HG03354 (cell line): ENCODE data around the gene LUC7L2.
"Not testable (repeated sequence)": the region's sequence is repeated elsewhere in the genome, so short reads cannot be mapped to it uniquely, and the experiment has no call there.

Source experiments
- ATAC-seq: cut with Tn5 transposase; IDR thresholded peaks from one replicate; pipeline ENCODE4 v1.9.1; 2021; ENCODE audit warnings: mild to moderate bottlenecking; ENCODE audit not compliant: unreplicated experiment, poor library complexity, severe bottlenecking

Gene LUC7L2

GRCh38 chr7:139393621-139394211 lies 34.0 kb downstream of the LUC7L2 start:
- ATAC-seq, result no peak

GRCh38 chr7:139394540-139394939 lies 34.8 kb downstream of the LUC7L2 start:
- no peak for ATAC-seq

- no peak for ATAC-seq
Measured at GRCh38 chr7:139396323-139396951, 36.7 kb downstream of the LUC7L2 start.

GRCh38 chr7:139397192-139397591 lies 37.5 kb downstream of the LUC7L2 start:
- ATAC-seq, result no peak

- ATAC-seq, result no peak
Measured at GRCh38 chr7:139403601-139404000, 43.9 kb downstream of the LUC7L2 start.

- no peak for ATAC-seq
Measured at GRCh38 chr7:139407555-139407954, 47.9 kb downstream of the LUC7L2 start.

GRCh38 chr7:139414743-139415402 lies 55.2 kb downstream of the LUC7L2 start:
- ATAC-seq, result not testable (repeated sequence)

GRCh38 chr7:139416405-139416804 lies 56.7 kb downstream of the LUC7L2 start:
- ATAC-seq, result no peak

- ATAC-seq, result no peak
Measured at GRCh38 chr7:139417478-139417877, 57.8 kb downstream of the LUC7L2 start.

- ATAC-seq, result no peak
Measured at GRCh38 chr7:139421123-139421522, 61.4 kb downstream of the LUC7L2 start.

- no peak for ATAC-seq
Measured at GRCh38 chr7:139422126-139422525, 62.4 kb downstream of the LUC7L2 start.

GRCh38 chr7:139423091-139423490 lies 63.4 kb downstream of the LUC7L2 start:
- ATAC-seq, result no peak

GRCh38 chr7:139424004-139424403 lies 64.3 kb downstream of the LUC7L2 start:
- ATAC-seq, result no peak

- not testable (repeated sequence) for ATAC-seq
Measured at GRCh38 chr7:139425701-139426100, 66.0 kb downstream of the LUC7L2 start.

- ATAC-seq, result no peak
Measured at GRCh38 chr7:139426258-139427028, 66.7 kb downstream of the LUC7L2 start.

GRCh38 chr7:139427029-139427420 lies 67.3 kb downstream of the LUC7L2 start:
- no peak for ATAC-seq

GRCh38 chr7:139427788-139428187 lies 68.1 kb downstream of the LUC7L2 start:
- ATAC-seq, result no peak

- not testable (repeated sequence) for ATAC-seq
Measured at GRCh38 chr7:139429735-139430134, 70.0 kb downstream of the LUC7L2 start.

GRCh38 chr7:139430443-139430842 lies 70.7 kb downstream of the LUC7L2 start:
- no peak for ATAC-seq

- no peak for ATAC-seq
Measured at GRCh38 chr7:139431010-139431409, 71.3 kb downstream of the LUC7L2 start.
